Measurements from ENCODE around the gene HSPA5.
A peak's percentile ranks its signal among the peaks of the same experiment; 100 is the strongest.
"Not testable (repeated sequence)": the region's sequence is repeated elsewhere in the genome, so short reads cannot be mapped to it uniquely, and the experiment has no call there.

Gene HSPA5

GRCh38 chr9:125241000-125241862 is at the start of gene HSPA5:
Gene HSPA5, minus strand, starts transcription at chr9:125241343. Its CDS starts 217 bp downstream, at chr9:125241126.
- DNase-seq (ENCODE audit: low read depth in 1 of 2, low spot score in 1 of 2): peak; percentile 99

- not testable (repeated sequence) for DNase-seq (ENCODE audit: low read depth in 1 of 2, low spot score in 1 of 2)
These were observed 45.8 kb upstream of the HSPA5 start for GRCh38 chr9:125286935-125287433.

DNA sequence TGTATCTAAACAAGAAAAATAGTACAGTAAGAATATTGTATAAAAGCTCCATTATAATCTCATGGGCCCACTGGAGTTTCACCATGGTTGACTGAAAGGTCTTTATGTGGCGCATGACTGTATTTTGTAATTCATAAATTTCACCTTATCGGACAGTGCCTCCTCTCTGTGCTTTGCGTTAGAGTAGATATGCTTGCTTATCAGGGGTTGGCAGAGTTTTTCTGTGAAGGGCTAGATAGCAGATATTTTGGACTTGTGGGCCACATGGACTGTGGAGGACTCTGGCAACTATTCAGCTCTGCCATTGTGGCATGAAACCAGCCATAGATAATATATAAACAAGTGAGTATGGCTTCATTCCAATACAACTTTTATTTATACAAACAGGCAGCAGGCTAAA is 43.7 kb upstream of the HSPA5 start:
- DNase-seq (ENCODE audit: low read depth in 1 of 2, low spot score in 1 of 2): no peak

- DNase-seq (ENCODE audit: low read depth in 1 of 2, low spot score in 1 of 2): no peak
These were observed 39.8 kb upstream of the HSPA5 start for GRCh38 chr9:125280945-125281344.

GRCh38 chr9:125277411-125277810 is 36.3 kb upstream of the HSPA5 start:
- no peak for DNase-seq (ENCODE audit: low read depth in 1 of 2, low spot score in 1 of 2)

DNA sequence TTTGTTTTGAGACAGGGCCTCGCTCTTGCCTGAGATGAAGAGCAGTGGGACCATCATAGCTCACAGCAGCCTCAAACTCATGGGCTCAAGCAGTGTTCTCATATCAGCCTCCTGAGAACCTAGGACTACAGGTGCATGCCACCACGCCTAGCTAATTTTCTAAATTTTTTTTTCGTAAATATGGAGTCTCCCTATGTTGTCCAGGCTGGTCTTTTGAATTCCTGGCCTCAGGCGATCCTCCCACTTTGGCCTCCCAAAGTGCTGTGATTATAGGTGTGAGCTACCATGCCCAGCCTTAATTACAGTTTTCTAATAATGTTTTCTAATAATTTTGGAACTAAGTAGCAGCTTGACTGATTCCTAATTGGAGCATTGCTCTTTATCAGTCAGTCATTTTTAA is 35.6 kb upstream of the HSPA5 start:
- DNase-seq (ENCODE audit: low read depth in 1 of 2, low spot score in 1 of 2): no peak

- no peak for DNase-seq (ENCODE audit: low read depth in 1 of 2, low spot score in 1 of 2)
These were observed 31.6 kb upstream of the HSPA5 start for GRCh38 chr9:125272697-125273096.

DNA sequence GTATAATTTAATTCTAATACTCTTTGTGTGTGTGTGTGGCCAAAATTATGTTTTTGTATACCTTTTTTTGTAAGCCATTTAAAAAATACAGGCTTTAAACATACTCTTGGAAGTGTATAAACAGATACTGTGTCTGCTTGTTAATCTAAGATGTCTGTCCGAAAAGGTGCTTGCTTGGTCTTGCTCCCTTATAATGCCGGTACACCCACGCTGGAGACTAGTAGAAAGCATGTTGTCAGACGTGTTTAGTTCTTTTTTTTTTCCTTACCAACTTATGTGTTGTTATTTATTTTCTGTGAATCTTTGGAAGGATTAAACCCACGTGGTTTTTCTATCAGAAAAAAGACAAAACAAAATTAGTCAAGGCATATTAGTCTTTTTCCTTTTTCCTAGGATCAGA is 29.9 kb upstream of the HSPA5 start:
- DNase-seq (ENCODE audit: low read depth in 1 of 2, low spot score in 1 of 2): no peak

- no peak for DNase-seq (ENCODE audit: low read depth in 1 of 2, low spot score in 1 of 2)
These were observed 27.9 kb upstream of the HSPA5 start for GRCh38 chr9:125269014-125269397.

DNA sequence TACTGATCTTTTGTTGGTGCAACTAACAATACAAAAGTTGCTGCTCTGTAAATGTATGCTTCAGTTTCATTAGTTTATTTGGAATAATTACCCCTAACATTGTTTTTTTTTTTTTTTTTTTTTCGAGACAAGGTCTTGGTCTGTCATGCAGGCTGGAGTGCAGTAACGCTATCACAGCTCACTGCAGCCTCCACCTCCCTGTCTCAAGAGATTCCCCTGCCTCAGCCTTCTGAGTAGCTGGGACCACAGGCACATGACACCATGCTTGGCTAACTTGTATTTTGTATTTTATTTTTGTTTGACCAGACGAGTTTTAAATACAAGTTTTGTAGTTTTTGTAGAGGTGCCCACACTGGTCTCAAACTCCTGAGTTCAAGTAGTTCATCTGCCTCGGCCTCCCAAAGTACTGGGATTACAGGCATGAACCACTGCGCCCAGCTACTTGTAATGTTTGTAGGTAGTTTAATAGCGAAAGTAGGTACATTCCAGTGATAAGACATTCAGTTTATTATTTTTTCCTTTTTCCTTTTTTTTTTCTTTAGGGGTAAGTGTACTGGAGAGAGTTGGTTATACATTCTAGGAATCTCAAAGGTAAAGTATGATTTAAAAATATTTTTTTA is 27.4 kb upstream of the HSPA5 start:
- DNase-seq (ENCODE audit: low read depth in 1 of 2, low spot score in 1 of 2): no peak

- not testable (repeated sequence) for DNase-seq (ENCODE audit: low read depth in 1 of 2, low spot score in 1 of 2)
These were observed 22.9 kb upstream of the HSPA5 start for GRCh38 chr9:125264068-125264467.

DNA sequence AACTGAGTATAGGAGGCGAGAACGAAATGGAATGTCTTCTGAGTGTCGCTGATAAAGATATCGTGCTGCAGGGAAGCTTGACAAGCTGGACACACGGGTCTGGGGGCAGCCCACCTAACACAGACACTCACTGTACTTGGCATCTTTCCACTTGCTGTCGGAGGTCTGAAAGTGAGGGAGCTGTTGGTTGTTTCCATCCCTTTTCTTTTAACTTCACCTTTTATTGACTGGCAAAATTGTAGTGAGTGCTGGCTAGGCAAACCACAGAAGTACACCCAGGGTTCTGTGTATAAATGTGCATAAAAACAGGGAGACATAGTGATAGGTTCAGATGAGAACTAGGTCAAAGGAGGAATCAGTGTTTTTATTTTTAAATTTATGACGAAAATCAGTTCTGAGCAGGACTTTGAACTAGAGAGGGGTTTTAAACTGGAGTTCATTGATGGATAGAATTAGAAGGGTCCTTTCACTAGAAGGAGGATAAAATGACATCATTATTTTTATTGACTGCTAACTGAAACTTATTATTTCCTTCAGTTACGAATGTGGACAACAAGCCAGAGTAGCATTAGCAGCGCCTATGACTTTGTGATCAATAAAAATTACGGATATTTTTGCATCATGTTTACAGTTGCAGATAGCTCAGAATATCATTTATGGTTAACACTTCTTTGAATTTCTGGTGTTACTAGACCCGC is 21.3 kb upstream of the HSPA5 start:
- no peak for DNase-seq (ENCODE audit: low read depth in 1 of 2, low spot score in 1 of 2)

DNA sequence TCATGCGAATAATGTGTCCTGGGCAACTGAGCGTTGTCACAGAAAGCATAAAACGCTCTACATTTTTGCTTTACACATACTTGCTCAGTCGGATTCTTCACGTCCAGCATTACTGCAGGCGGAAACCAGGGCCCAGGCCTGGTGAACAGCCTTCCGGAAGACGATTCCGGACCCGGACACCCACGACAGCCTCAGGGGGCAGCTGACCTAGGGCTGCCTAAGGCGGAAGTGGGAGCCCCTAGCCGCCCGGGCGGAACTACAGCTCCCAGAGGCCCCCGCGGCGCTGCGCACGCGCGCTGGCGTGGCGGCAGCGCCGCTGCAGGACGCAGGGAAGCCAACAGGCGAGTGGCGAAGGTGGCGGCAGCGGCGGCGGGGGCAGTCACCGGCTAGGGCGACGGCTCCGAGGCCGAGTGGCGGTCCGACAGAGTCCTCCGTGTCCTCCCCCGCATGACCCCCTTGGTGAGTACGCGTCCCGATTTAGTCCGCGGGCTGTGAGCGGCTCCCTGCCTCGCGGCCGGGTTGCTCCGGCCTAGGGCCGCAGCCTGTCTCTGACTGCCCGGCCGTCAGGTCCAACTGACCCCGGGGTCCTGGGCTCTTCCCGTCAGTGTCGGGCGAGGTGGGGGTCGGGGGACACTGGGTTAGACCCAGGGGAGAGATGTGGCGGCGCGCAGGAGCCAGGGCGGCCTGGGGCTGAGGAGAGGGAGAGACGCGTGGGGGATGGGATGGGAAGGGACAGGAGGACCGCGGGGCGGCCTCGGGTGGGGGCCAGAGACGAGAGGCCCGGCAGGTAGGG is 20.6 kb upstream of the HSPA5 start, which contains the start of gene GAPVD1:
Gene GAPVD1, plus strand, starts transcription at position 326 of the 793 bp plus-strand sequence. CDS start 37,096 bp downstream, outside the sequence.
- DNase-seq (ENCODE audit: low read depth in 1 of 2, low spot score in 1 of 2): peak; percentile 67 to 85

DNA sequence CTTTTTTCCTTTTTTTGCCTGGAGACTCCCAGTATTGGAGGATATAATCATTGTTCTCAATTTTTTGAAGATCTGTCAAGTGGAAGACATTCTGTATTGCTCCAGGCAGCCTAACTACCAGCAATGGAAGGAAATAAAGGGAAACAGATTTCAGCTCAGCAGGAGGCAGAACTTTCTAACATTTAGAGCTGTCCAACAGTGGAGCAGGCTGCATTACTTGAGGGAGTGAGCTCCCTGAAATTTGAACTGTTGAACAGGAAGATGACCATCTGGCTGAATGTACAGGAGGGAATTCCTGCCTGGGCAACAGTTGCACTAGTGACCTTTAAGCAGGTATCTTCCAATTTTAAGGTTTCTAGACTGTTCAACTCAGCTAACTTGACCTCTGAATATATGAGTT is 19.4 kb upstream of the HSPA5 start:
- DNase-seq (ENCODE audit: low read depth in 1 of 2, low spot score in 1 of 2): no peak

GRCh38 chr9:125258832-125259534 is 17.8 kb upstream of the HSPA5 start:
- no peak for DNase-seq (ENCODE audit: low read depth in 1 of 2, low spot score in 1 of 2)

DNA sequence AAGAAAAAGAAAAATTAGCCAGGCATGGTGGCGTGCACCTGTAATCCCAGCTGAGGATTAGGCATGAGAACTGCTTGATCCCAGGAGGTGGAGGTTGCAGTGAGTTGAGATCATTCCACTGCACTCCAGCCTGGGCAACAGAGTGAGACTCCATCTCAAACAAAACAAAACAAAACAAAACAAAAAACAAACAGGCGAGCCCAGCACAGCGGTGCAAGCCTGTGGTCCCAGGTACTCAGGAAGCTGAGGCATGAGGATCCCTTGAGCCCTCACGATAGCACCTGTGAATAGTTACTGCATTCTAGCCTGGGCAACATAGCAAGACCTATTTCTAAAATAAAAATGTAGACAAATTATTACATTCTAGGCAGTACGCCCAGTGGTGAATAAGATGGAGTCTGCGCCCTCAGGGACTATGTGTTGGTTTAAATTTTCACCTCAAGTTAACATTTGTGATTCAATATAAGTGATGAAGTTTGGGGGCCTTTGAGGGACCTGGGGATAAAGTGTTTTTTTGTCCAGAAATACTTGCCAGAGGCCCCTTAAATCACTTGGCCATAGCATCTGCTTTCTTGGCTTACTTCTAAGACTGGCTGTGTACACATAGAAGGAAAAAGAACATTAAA is 17.1 kb upstream of the HSPA5 start:
- DNase-seq (ENCODE audit: low read depth in 1 of 2, low spot score in 1 of 2): no peak

DNA sequence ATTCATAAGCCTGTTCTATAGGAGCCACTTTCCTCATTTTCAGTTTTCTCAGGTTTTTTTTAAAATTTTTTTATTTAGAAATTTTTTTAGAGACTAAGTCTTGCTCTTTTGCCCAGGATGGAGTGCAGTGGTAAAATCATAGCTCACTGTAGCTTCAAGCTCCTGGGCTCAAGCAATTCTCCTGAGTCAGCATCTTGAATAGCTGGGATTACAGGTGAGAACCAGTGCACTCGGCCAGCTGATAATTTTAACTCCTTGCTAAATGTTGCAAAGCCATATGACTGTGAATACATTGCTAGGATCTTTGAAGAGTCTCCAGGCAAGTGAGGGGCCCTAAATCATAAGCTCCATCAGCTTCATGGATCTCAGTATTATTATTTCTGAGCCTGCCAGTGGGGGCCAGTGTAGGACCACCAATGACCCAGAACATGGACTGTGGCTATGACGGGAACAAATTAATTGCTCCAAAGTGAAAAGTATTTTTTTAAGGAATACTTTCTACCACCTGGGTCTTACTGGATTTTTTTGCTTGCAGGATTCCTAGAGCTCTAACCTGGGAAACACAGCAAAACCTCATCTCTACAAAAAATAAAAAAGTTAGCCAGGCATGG is 14.7 kb upstream of the HSPA5 start:
- no peak for DNase-seq (ENCODE audit: low read depth in 1 of 2, low spot score in 1 of 2)

GRCh38 chr9:125254231-125254630 is 13.1 kb upstream of the HSPA5 start:
- no peak for DNase-seq (ENCODE audit: low read depth in 1 of 2, low spot score in 1 of 2)

GRCh38 chr9:125246261-125246667 is 5.1 kb upstream of the HSPA5 start:
- DNase-seq (ENCODE audit: low read depth in 1 of 2, low spot score in 1 of 2): no peak
